Activated naive CD8-positive, alpha-beta T cell treated with anti-CD3 and anti-CD28 coated beads, Interleukin-2, amount 50 U/mL, for 16 hours (primary cell): ENCODE measurements around the gene HSF2BP.
A peak's percentile ranks its signal among the peaks of the same experiment; 100 is the strongest.
"Not testable (repeated sequence)": the region's sequence is repeated elsewhere in the genome, so short reads cannot be mapped to it uniquely, and the experiment has no call there.

Experiments used
- DNase-seq: peaks from one replicate; pipeline ENCODE4 v3.0.0-alpha.2; 2020; ENCODE audit warnings: low read depth, low spot score

Gene HSF2BP

DNA sequence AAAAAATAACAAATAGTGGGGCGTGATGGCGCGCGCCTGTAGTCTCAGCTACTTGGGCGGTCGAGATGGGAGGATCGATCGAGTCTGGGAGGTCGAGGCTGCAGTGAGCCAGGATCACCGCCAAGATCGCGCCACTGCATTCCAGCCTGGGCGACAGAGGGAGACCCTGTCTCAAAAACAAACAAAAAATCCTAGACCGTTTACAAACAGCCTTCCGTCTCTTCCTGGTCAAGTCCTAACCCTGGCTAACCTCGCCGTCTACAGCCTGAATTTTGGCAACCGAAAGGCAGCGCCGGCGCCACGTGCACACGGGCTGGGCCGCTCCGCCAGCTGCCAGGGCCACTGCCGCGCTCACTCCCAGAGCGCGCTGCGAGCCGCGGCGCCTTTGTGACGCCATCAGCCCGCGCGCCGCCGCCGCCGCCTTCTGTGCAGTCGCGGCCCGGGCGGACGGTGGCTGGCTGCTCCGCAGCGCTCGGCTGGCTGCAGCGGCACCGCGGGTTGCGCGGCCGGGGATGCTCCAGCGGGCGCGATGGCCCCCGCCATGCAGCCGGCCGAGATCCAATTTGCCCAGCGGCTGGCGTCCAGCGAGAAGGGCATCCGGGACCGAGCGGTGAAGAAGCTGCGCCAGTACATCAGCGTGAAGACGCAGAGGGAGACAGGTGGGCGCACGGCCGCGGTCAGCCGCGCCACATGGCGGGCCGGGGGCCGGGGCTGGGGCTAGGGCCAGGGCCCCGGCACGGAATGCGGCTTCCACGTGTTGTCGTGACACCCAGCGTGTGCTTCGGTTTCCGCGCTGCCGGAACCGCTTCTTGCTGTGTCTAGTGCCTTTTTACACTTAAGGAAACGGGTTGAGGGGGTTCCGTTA, at the start of gene HSF2BP, which contains the start of gene RRP1B:
HSF2BP (minus strand) TSS at position 353 of the 865 bp plus-strand sequence. CDS start 1,392 bp downstream, outside the sequence.
RRP1B (plus strand) TSS at position 425 of the 865 bp plus-strand sequence; CDS start at position 530, 105 bp downstream.
- peak; percentile 60 for DNase-seq

DNA sequence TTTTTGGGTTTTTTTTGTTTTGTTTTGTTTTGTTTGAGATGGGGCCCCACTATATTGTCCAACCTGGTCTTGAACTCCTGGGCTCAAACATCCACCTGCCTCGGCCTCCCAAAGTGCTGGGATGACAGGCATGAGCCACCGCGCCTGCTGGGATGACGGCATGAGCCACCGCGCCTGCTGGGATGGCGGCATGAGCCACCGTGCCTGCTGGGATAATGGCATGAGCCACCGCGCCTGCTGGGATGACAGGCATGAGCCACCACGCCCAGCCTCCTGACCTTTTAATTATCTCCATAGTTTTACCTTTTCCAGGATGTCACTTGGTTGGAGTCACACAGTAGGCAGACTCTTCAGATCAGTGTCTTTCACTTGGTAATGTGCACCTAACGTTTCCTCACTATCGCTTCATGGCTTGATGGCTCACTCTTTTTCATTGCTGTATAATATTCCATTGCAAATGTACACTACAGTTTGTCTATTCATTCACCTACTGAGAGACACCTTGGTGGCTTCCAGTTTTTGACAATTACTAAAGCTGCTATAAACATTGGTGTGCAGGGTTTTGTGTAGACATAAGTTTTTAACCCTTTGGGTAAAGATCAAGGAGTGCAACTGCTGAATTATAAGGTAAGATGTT, 49.6 kb upstream of the HSF2BP start:
- DNase-seq: no peak

DNA sequence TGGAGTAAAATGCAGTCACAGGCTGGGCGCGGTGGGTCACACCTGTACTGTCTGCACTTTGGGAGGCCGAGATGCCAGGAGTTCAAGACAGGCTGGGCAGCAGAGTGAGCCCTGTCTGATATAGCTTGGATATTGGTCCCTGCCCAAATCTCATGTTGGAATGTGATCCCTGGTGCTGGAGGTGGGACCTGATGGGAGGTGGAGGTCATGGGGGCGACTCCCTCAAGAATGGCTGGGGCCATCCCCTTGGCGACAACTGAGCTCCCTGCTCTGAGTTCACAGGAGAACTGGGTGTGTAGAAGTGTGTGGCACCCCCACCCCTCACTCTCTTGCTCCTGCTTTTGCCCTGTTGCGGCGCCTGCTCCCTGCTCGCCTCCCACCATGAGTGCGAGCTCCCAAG, 48.2 kb upstream of the HSF2BP start:
- DNase-seq: no peak

GRCh38 chr21:43703035-43703880, 44.0 kb upstream of the HSF2BP start:
- DNase-seq: no peak

GRCh38 chr21:43702785-43703034, 43.4 kb upstream of the HSF2BP start:
- no peak for DNase-seq

DNA sequence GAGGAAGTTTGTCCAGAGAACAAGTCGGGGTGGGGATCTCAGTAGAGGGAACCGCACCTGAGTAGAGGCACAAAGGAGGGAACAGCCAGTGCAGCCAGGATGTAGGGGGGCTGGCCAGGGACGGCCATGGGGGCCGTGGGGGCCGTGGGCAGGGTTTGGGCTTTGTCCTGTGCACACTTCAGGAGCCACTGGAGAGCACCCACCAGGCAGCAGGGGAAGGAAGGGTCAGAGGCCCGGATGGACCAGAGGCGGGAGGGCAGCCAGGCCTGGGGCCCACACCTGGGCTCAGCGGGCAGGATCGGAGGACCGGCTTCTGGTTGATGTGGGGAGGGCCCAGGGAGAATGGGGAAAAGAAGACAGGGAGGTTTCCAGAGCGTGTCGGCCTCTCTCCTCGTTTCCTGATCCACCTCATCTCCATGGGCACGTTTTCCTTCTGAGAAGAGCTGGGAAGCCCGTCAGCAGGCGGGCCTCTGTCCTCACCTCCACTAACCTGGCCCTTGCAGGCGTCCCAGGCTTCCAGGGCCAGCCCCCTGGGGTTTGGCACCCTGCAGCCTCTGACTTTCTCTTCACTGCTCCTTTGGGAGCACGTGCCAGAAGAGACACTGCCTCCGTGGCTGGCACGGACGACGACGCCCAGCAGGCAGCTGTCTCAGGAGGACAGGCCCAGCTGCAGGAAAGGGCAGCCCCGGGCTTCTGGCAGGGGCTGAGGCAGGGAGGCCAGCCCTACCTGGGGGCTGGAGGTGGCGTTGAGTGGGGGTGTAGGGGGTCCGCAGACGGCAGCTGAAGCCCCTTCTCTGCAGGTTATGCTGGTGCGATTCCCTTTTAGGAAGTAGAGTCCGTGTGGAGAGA, 42.9 kb upstream of the HSF2BP start:
- no peak for DNase-seq

DNA sequence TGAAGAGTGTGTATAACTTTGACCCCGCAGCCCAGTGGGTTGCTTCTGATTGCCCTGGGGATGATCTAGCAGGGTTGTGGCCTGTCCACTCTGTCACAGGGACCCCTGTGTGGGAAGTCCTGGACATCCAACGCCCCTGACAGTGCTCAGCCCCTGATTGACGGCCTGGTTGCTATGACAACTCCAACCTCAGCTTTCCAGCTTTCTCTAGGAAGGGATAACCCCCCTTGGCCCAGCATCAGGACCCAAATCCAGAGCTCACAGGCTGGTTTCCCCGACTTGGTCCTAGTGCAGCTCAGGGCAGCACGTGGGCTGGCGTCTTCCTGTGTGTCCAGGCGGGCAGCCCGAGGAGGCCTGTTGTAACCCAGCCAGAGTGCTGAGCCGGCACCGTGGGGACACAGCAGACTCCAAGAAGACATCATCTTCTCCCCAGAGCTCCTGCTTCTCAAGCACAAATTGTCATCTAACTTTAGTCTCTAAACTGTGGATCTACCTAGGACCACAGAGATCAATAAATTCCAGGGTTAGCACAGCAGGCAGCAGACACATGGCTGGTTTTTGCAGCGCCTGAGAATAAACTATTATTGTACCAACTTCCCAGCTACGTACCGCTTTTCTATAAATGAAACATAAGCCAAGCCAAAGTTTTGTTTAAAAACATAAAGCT, 40.8 kb upstream of the HSF2BP start:
- no peak for DNase-seq

DNA sequence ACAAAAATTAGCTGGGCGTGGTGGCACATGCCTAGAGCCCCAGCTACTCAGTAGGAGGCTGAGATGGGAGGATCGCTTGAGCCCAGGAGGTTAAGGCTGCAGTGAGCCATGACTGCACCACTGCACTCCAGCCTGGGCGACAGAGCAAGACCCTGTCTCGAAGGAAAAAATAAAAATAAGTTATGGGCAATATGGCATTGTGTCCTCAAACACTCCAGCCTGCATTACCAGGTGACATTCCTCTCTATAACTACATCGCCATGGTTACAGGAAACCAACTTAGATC, 40.1 kb upstream of the HSF2BP start:
- DNase-seq: not testable (repeated sequence)

- no peak for DNase-seq
Measured at GRCh38 chr21:43697758-43698643, 38.7 kb upstream of the HSF2BP start.

DNA sequence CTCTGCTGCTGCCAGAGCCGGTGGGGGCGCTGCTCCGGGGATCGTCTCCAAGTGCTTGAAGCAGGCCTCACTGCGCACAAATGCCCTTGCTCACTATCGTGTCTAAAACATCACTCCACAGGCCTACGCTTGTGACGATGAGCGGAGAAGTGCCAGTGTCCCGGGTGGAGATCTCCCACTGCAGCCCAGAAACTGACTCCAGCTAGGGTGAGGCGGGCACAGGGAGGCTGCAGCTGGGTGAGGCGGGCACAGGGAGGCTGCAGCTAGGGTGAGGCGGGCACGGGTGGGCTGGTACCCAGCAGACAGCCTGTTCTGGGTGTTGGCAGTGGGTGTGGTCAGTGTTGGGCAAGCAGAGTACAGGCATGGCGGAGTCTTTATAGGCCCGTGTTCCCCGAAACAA, 36.9 kb upstream of the HSF2BP start:
- no peak for DNase-seq

DNA sequence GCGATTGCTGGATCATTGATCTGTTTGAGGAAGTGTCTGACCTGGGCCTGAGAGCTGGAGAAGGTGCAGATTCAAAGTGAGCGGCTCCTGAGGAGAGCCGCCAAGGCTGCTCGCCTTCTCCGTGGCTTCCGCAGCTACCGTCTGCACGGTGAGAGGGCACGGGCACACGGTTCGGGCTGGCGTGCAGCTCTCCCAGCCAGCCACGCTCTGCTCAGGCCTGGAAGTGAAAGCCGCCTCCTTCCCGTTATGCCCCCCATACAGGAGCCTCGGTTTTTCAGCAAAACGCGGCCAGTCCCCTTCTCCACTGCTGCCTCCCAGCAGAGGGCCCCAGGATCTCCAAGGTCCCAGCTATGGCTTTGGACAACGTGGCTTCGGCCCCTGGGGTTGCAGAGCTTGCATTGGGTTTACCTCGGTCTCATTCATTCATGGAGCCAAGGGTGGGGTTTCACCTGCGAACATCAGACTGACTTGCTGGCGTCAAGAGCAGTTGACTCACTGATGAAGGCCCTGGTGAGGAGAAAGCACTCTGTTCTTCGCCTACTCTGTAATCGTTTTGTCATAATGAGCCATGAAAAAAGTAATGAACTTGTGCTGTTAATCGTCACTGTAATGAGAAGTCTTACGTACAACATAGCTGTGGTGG, 35.3 kb upstream of the HSF2BP start:
- DNase-seq: no peak

- no peak for DNase-seq
Measured at GRCh38 chr21:43693981-43694380, 34.7 kb upstream of the HSF2BP start.

DNA sequence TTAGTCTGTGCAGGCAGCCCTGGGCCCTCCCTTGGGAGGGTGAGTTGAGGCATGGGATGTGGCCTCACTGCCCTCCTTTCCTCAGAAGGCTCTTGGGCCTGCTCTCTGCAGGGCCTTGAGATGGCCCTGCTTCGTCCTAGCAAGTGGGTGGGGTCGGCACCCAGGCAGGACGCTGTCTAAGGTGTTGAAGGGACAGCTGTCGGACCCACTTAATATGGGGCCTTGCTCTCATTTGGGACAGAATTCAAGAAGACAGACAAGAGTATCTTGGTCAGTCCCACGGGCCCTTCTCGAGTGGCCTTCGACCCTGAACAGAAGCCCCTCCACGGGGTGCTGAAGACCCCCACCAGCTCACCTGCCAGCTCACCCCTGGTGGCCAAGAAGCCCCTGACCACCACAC, 33.7 kb upstream of the HSF2BP start:
- DNase-seq: no peak

DNA sequence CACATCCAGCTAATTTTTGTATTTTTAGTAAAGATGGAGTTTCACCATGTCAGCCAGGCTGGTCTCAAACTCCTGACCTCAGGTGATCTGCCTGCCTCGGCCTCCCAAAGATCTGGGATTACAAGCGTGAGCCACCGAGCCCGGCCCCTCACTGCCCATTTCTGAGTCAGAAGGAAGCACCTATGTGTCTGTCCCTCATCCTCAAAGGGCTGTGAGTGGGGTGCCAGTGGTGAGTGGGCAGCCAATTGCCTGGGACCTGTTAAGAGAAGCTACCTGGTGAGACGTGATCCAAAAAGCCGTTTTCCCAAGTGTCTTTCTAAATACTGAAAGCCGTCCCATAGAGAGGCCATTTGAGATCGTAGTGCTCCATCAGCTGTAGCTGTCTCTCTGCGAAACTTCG, 32.5 kb upstream of the HSF2BP start:
- DNase-seq: no peak

DNA sequence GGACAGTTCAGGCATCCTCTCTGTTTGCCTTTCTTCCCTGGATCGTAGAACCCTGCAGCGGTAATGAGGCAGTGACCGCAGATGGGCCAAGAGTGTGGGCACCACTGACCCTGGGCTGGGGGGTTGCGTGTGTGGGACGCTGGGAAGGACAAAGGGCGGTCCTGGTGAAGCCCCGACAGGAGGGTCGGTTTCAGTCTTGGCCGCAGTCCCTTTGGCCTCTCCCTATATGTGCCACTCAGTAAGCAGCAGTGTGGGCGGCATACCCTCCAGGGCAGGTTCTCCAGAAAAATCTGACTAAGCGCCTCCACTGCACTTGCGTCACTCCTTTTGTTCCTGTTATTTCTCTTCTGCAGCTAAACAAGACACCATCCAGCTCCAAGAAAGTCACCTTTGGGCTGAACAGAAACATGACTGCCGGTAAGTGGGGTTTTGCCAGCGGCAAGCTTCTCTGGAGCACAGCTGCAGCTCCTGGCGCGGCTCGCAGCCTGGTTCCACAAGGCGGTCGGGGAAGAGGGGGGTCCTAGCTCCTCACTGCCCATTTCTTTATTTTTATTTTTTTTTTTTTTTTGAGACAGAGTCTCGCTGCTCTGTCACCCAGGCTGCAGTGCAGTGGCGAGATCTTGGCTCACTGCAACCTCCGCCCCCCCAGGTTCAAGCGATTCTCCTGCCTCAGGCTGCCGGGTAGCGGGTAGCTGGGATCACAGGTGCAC, 32.0 kb upstream of the HSF2BP start:
- DNase-seq: no peak

DNA sequence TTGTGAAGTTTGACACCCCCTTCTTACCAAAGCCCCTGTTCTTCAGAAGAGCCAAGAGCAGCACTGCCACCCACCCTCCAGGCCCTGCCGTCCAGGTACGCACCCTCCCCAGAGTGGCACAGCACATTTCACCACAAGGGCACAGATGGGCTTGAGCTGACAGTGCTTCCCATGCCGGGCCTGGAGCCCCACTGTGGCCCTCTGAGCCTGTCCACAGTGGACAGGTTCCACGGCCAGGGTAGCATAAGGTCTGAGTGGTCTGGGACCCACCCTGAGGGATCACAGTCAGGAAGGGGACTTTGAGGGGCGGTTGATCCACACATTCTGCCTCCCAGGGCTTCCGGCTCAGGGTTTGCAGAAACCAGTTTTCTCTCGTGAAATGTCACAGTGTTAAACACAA, 31.1 kb upstream of the HSF2BP start:
- no peak for DNase-seq

- DNase-seq: no peak
Measured at GRCh38 chr21:43689556-43690337, 30.5 kb upstream of the HSF2BP start.

DNA sequence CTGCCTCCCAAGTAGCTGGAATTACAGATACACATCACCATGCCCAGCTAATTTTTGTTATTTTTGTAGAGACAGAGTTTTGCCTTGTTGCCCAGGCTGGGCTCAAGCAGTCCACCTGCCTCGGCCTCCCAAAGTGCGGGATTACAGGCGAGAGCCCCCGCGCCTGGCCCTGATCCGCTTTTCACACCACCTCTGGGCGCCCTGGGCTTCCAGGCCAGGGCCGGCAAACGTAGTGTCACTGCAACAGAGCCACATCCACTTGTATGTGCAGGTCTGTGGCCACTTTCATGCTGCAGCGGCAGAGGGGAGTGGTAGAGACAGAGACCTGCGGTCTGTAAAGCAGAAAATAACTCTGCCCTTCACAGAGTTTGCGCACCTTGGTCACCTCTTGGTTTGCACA, 29.6 kb upstream of the HSF2BP start:
- DNase-seq: no peak
